ENCODE data around the gene SUSD6.
"Not testable (repeated sequence)": the region's sequence is repeated elsewhere in the genome, so short reads cannot be mapped to it uniquely, and the experiment has no call there.

Gene SUSD6

GRCh38 chr14:69720912-69721311 lies 109.5 kb downstream of the SUSD6 start:
- H3K4me3 ChIP-seq (ENCODE audit: low read depth, low read length), result no peak overlapping the region

GRCh38 chr14:69726761-69727511 lies 115.5 kb downstream of the SUSD6 start:
- no peak for DNase-seq (ENCODE audit: low read depth)
- peak overlapping the region; percentile 42 for H3K4me3 ChIP-seq (ENCODE audit: low read depth, low read length)

More at GRCh38 chr14:69720912-69721311, 109.5 kb downstream of the SUSD6 start:
- DNase-seq (ENCODE audit: low read depth), result no peak

GRCh38 chr14:69727860-69728259 lies 116.5 kb downstream of the SUSD6 start:
- H3K4me3 ChIP-seq (ENCODE audit: low read depth, low read length), result no peak overlapping the region
- no peak for DNase-seq (ENCODE audit: low read depth)

- H3K4me3 ChIP-seq (ENCODE audit: low read depth, low read length); DNase-seq (ENCODE audit: low read depth): not testable (repeated sequence)
Observed at GRCh38 chr14:69731919-69732598, 120.7 kb downstream of the SUSD6 start.

- not testable (repeated sequence) for H3K4me3 ChIP-seq (ENCODE audit: low read depth, low read length); DNase-seq (ENCODE audit: low read depth)
Observed at GRCh38 chr14:69736405-69736804, 125.0 kb downstream of the SUSD6 start.

- no peak overlapping the region for H3K4me3 ChIP-seq (ENCODE audit: low read depth, low read length)
- DNase-seq (ENCODE audit: low read depth), result no peak
Observed at GRCh38 chr14:69741055-69741454, 129.7 kb downstream of the SUSD6 start.

- DNase-seq (ENCODE audit: low read depth), result no peak
Observed at GRCh38 chr14:69749956-69750355, 138.6 kb downstream of the SUSD6 start.

GRCh38 chr14:69750495-69750894 lies 139.1 kb downstream of the SUSD6 start:
- no peak overlapping the region for H3K4me3 ChIP-seq (ENCODE audit: low read depth, low read length)
- no peak for DNase-seq (ENCODE audit: low read depth)

More at GRCh38 chr14:69749956-69750355, 138.6 kb downstream of the SUSD6 start:
- no peak overlapping the region for H3K4me3 ChIP-seq (ENCODE audit: low read depth, low read length)

GRCh38 chr14:69752773-69753172 lies 141.4 kb downstream of the SUSD6 start:
- DNase-seq (ENCODE audit: low read depth), result no peak
- H3K4me3 ChIP-seq (ENCODE audit: low read depth, low read length), result no peak overlapping the region

GRCh38 chr14:69753860-69754259 lies 142.5 kb downstream of the SUSD6 start:
- DNase-seq (ENCODE audit: low read depth), result no peak
- H3K4me3 ChIP-seq (ENCODE audit: low read depth, low read length), result no peak overlapping the region

GRCh38 chr14:69754487-69754886 lies 143.1 kb downstream of the SUSD6 start:
- H3K4me3 ChIP-seq (ENCODE audit: low read depth, low read length), result no peak overlapping the region
- DNase-seq (ENCODE audit: low read depth), result no peak

- DNase-seq (ENCODE audit: low read depth), result no peak
- H3K4me3 ChIP-seq (ENCODE audit: low read depth, low read length), result no peak overlapping the region
Observed at GRCh38 chr14:69755296-69755695, 143.9 kb downstream of the SUSD6 start.

GRCh38 chr14:69755784-69756183 lies 144.4 kb downstream of the SUSD6 start:
- no peak for DNase-seq (ENCODE audit: low read depth)
- no peak overlapping the region for H3K4me3 ChIP-seq (ENCODE audit: low read depth, low read length)

- DNase-seq (ENCODE audit: low read depth), result no peak
- no peak overlapping the region for H3K4me3 ChIP-seq (ENCODE audit: low read depth, low read length)
Observed at GRCh38 chr14:69756298-69756697, 144.9 kb downstream of the SUSD6 start.

- no peak overlapping the region for H3K4me3 ChIP-seq (ENCODE audit: low read depth, low read length)
- no peak for DNase-seq (ENCODE audit: low read depth)
Observed at GRCh38 chr14:69760810-69761209, 149.4 kb downstream of the SUSD6 start.

- no peak overlapping the region for H3K4me3 ChIP-seq (ENCODE audit: low read depth, low read length)
- no peak for DNase-seq (ENCODE audit: low read depth)
Observed at GRCh38 chr14:69763761-69764510, 152.5 kb downstream of the SUSD6 start.
